ENCODE results near the gene CAT. TPM values are rescaled to one million over a fixed set of nuclear protein-coding genes. Genes with fewer than 3 reads are reported as not detected.

Gene CAT
- total and polyA plus RNA-seq, 2 donors (not counting 1 experiment from before 2014, with no cell fraction given), result 93.8 to 113 TPM

GRCh38 chr11:34493926-34494595, 55.3 kb downstream of the CAT start:
- Histone ChIP-seq H4K20me1 (ENCODE audit: control insufficient read depth, extremely low read depth, insufficient read depth, low read length) (no peaks in the 10 kb centered on the region), H3K79me2 (ENCODE audit: control insufficient read depth, insufficient read depth, low read length) (no peaks in the 10 kb centered on the region), H3K9me3 (ENCODE audit: control insufficient read depth, insufficient read depth, low read depth, low read length) (no peaks in the 10 kb centered on the region), H3K36me3 (ENCODE audit: control insufficient read depth, insufficient read depth, low read length) (no peaks in the 10 kb centered on the region), H3K4me2 (ENCODE audit: extremely low read depth, insufficient read depth, low read length) (no peak overlapping the region), H3K27me3 (ENCODE audit: control insufficient read depth, insufficient read depth, low read length) (peaks cover 3% of the 10 kb centered on the region), H3K4me3 (replicated peaks in 1 of 4; ENCODE audit: control extremely low read depth in 1 of 4, insufficient read depth in 1 of 4, low read depth in 3 of 4, low read length in 4 of 4) (no peak overlapping the region), H3K27ac (ENCODE audit: insufficient read depth, low read length) (no peak overlapping the region), H2AFZ (ENCODE audit: low read length) (no peak overlapping the region), H3K9ac (ENCODE audit: insufficient read depth, low read length) (no peak overlapping the region), H3K4me1 (ENCODE audit: control insufficient read depth, extremely low read depth, insufficient read depth, low read length) (no peaks in the 10 kb centered on the region)
- TF ChIP-seq EZH2 (IDR thresholded peaks at IDR 0.05; ENCODE audit: low read length, missing control alignments), result no peak
- TF ChIP-seq, protein P1, sequence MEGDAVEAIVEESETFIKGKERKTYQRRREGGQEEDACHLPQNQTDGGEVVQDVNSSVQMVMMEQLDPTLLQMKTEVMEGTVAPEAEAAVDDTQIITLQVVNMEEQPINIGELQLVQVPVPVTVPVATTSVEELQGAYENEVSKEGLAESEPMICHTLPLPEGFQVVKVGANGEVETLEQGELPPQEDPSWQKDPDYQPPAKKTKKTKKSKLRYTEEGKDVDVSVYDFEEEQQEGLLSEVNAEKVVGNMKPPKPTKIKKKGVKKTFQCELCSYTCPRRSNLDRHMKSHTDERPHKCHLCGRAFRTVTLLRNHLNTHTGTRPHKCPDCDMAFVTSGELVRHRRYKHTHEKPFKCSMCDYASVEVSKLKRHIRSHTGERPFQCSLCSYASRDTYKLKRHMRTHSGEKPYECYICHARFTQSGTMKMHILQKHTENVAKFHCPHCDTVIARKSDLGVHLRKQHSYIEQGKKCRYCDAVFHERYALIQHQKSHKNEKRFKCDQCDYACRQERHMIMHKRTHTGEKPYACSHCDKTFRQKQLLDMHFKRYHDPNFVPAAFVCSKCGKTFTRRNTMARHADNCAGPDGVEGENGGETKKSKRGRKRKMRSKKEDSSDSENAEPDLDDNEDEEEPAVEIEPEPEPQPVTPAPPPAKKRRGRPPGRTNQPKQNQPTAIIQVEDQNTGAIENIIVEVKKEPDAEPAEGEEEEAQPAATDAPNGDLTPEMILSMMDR (conservative IDR thresholded peaks at IDR 0.05 in 1 of 2, IDR thresholded peaks at IDR 0.05 in 1 of 2; ENCODE audit: low read depth in 1 of 2, low read length in 2 of 2), result no peak
- no peak for DNase-seq (ENCODE audit: low read depth in 2 of 2)

DNA sequence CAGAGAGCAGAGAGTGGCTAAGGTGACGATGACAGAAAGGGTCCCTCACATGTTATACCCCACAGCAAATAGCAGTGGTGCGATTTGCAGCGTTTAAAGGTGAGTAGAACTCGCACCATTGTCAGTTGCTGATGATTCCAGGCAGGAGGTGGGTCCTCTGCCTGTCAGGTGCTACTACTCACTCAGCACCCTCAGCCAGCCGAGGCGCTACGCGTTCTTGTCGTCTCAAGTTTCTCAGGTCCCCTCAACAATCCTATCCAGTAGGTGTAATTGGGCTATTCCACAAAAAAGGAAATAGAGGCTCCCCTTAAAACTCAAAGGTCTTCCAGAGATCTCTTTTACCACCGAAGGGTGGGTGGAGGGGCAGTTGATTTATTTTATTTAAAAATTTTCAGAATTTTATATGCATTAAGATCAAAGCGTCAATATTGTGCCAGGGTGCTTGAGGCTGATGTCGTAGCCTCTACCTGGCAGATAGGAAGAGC, 56.5 kb downstream of the CAT start:
- TF ChIP-seq, protein P1 (conservative IDR thresholded peaks at IDR 0.05 in 1 of 2, IDR thresholded peaks at IDR 0.05 in 1 of 2; ENCODE audit: low read depth in 1 of 2, low read length in 2 of 2), result no peak
- no peak for TF ChIP-seq EZH2 (IDR thresholded peaks at IDR 0.05; ENCODE audit: low read length, missing control alignments)
- Histone ChIP-seq H3K36me3 (ENCODE audit: control insufficient read depth, insufficient read depth, low read length) (no peaks in the 10 kb centered on the region), H3K4me3 (replicated peaks in 1 of 4; ENCODE audit: control extremely low read depth in 1 of 4, insufficient read depth in 1 of 4, low read depth in 3 of 4, low read length in 4 of 4) (no peak overlapping the region), H4K20me1 (ENCODE audit: control insufficient read depth, extremely low read depth, insufficient read depth, low read length) (no peaks in the 10 kb centered on the region), H3K27me3 (ENCODE audit: control insufficient read depth, insufficient read depth, low read length) (peaks cover 2% of the 10 kb centered on the region), H3K27ac (ENCODE audit: insufficient read depth, low read length) (no peak overlapping the region), H3K4me1 (ENCODE audit: control insufficient read depth, extremely low read depth, insufficient read depth, low read length) (no peaks in the 10 kb centered on the region), H3K79me2 (ENCODE audit: control insufficient read depth, insufficient read depth, low read length) (no peaks in the 10 kb centered on the region), H3K9me3 (ENCODE audit: control insufficient read depth, insufficient read depth, low read depth, low read length) (no peaks in the 10 kb centered on the region), H2AFZ (ENCODE audit: low read length) (no peak overlapping the region), H3K9ac (ENCODE audit: insufficient read depth, low read length) (no peak overlapping the region), H3K4me2 (ENCODE audit: extremely low read depth, insufficient read depth, low read length) (no peak overlapping the region)
- DNase-seq (ENCODE audit: low read depth in 2 of 2), result no peak

DNA sequence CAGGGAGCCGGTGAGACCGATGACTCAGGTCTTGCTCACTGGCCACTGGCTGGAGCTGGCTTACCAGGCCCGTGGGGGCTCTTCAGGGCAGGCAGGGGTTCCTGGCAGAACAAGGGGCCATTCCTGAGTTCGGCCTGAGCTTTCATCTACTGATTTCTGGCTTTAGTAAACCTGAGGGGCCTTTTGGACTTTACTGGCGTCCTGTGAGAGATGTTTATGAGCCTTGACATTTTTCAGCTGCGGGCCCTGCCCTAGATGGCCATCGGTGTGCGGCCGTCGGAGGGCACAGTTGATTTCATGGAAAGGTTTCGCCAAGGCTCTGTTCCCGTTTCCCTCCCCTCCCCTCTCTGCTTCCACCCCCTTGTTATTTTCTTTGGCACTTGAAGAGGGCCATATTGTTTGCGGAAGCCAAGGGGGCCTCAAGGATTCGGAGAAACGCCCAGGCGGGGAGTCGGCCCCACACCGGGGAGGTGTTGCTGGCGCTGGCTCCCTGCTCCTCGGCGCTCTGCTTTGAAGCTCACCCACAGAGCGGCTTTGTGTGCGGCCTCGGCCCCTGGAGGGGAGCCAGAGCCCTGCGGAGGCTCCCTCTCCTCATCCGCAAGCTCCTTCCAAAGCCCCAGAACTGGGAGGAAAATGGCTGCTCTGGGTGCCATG, 57.1 kb downstream of the CAT start:
- Histone ChIP-seq H2AFZ (ENCODE audit: low read length) (no peak overlapping the region), H3K79me2 (ENCODE audit: control insufficient read depth, insufficient read depth, low read length) (no peaks in the 10 kb centered on the region), H3K4me2 (ENCODE audit: extremely low read depth, insufficient read depth, low read length) (no peak overlapping the region), H4K20me1 (ENCODE audit: control insufficient read depth, extremely low read depth, insufficient read depth, low read length) (no peaks in the 10 kb centered on the region), H3K4me1 (ENCODE audit: control insufficient read depth, extremely low read depth, insufficient read depth, low read length) (no peaks in the 10 kb centered on the region), H3K9me3 (ENCODE audit: control insufficient read depth, insufficient read depth, low read depth, low read length) (no peaks in the 10 kb centered on the region), H3K36me3 (ENCODE audit: control insufficient read depth, insufficient read depth, low read length) (no peaks in the 10 kb centered on the region), H3K27me3 (ENCODE audit: control insufficient read depth, insufficient read depth, low read length) (peaks cover 2% of the 10 kb centered on the region), H3K9ac (ENCODE audit: insufficient read depth, low read length) (no peak overlapping the region), H3K4me3 (replicated peaks in 1 of 4; ENCODE audit: control extremely low read depth in 1 of 4, insufficient read depth in 1 of 4, low read depth in 3 of 4, low read length in 4 of 4) (no peak overlapping the region), H3K27ac (ENCODE audit: insufficient read depth, low read length) (no peak overlapping the region)
- peak in 1 of 2 donors; percentile 59 for DNase-seq (ENCODE audit: low read depth in 2 of 2)
- TF ChIP-seq, protein P1 (conservative IDR thresholded peaks at IDR 0.05 in 1 of 2, IDR thresholded peaks at IDR 0.05 in 1 of 2; ENCODE audit: low read depth in 1 of 2, low read length in 2 of 2), result no peak
- TF ChIP-seq EZH2 (IDR thresholded peaks at IDR 0.05; ENCODE audit: low read length, missing control alignments), result no peak

Measured in fibroblast of lung (primary cell).